GM18508 (cell line): ENCODE measurements around the gene ABCB1.
A peak's percentile ranks its signal among the peaks of the same experiment; 100 is the strongest.
"Not testable (repeated sequence)": the region's sequence is repeated elsewhere in the genome, so short reads cannot be mapped to it uniquely, and the experiment has no call there.

Experiments
- ATAC-seq: cut with Tn5 transposase; IDR thresholded peaks from one replicate; pipeline ENCODE4 v1.9.1; 2021; ENCODE audit warnings: moderate number of reproducible peaks; ENCODE audit not compliant: insufficient read depth, unreplicated experiment

ABCB1 gene

GRCh38 chr7:87475359-87476178 lies 125.1 kb downstream of the ABCB1 start, which contains the start of gene ABCB4:
ABCB4 (minus strand) TSS chr7:87475680; CDS start chr7:87475465, 215 bp downstream.
- peak; percentile 1 for ATAC-seq

- peak; percentile 66 for ATAC-seq
These were observed 125.9 kb downstream of the ABCB1 start for GRCh38 chr7:87474533-87475358.

- no peak for ATAC-seq
These were observed 126.7 kb downstream of the ABCB1 start for GRCh38 chr7:87473986-87474385.

GRCh38 chr7:87473192-87473591 lies 127.5 kb downstream of the ABCB1 start:
- ATAC-seq = no peak

- ATAC-seq = no peak
These were observed 129.2 kb downstream of the ABCB1 start for GRCh38 chr7:87471473-87471872.

GRCh38 chr7:87469204-87469603 lies 131.5 kb downstream of the ABCB1 start:
- not testable (repeated sequence) for ATAC-seq

GRCh38 chr7:87465534-87465880 lies 135.2 kb downstream of the ABCB1 start:
- ATAC-seq = not testable (repeated sequence)

GRCh38 chr7:87464830-87465533 lies 135.7 kb downstream of the ABCB1 start:
- ATAC-seq = not testable (repeated sequence)

GRCh38 chr7:87463982-87464381 lies 136.7 kb downstream of the ABCB1 start:
- no peak for ATAC-seq

- not testable (repeated sequence) for ATAC-seq
These were observed 140.2 kb downstream of the ABCB1 start for GRCh38 chr7:87460444-87460843.

GRCh38 chr7:87459941-87460340 lies 140.7 kb downstream of the ABCB1 start:
- ATAC-seq = no peak

- no peak for ATAC-seq
These were observed 142.5 kb downstream of the ABCB1 start for GRCh38 chr7:87458148-87458547.

GRCh38 chr7:87456247-87456646 lies 144.4 kb downstream of the ABCB1 start:
- ATAC-seq = no peak
